Endothelial cell of umbilical vein (primary cell): ENCODE results near the gene SIM1.

Experiments used
- CTCF ChIP-seq, 2 donors: IDR thresholded peaks; 1 replicate in 1 of 2; 2 replicates in 1 of 2; pipeline ENCODE4 v1.5.1; 2011; ENCODE audit warnings: low read length in 2 of 2, mild to moderate bottlenecking in 2 of 2, moderate library complexity in 2 of 2, control low read depth in 1 of 2, inconsistent platforms in 1 of 2, low read depth in 1 of 2; ENCODE audit not compliant: insufficient read depth in 1 of 2; ENCODE audit errors: extremely low read depth in 1 of 2
- EZH2 ChIP-seq: IDR thresholded peaks from 2 replicates; pipeline ENCODE4 v1.6.1; 2012; ENCODE audit warnings: borderline replicate concordance, low read depth, mild to moderate bottlenecking, moderate library complexity, low read length, inconsistent platforms; ENCODE audit not compliant: severe bottlenecking
- JUN ChIP-seq: IDR thresholded peaks from 2 replicates; pipeline ENCODE4 v1.6.1; 2011; ENCODE audit warnings: borderline replicate concordance, low read depth; ENCODE audit not compliant: insufficient read length, insufficient read depth
- MAX ChIP-seq: IDR thresholded peaks from 2 replicates; pipeline ENCODE4 v1.6.1; 2011; ENCODE audit not compliant: insufficient read depth, insufficient read length
- MYC ChIP-seq: IDR thresholded peaks from one replicate; pipeline ENCODE4 v1.6.1; 2011; ENCODE audit warnings: mild to moderate bottlenecking, low read depth, low read length
- POLR2A ChIP-seq: IDR thresholded peaks from 2 replicates; pipeline ENCODE4 v1.6.1; 2012; ENCODE audit warnings: low read depth, mild to moderate bottlenecking, control low read depth, low read length
- POLR2AphosphoS5 ChIP-seq: IDR thresholded peaks from 2 replicates; pipeline ENCODE4 v1.6.1; 2012; ENCODE audit warnings: low read depth, mild to moderate bottlenecking, control low read depth, low read length, moderate library complexity; ENCODE audit not compliant: insufficient read depth

GRCh38 chr6:100339574-100340255 lies 125.0 kb downstream of the SIM1 start:
- TF ChIP-seq CTCF (IDR thresholded peaks at IDR 0.05; ENCODE audit: extremely low read depth in 1 of 2, insufficient read depth in 1 of 2, low read depth in 1 of 2, low read length in 2 of 2) (no peak), POLR2AphosphoS5 (no peak), MAX (no peak), POLR2A (no peak), JUN (no peak), MYC (no peak), EZH2 (no peak)
